HG02588 (cell line): Measurements from ENCODE around the gene TEX13D.

Source experiments
- ATAC-seq: cut with Tn5 transposase; IDR thresholded peaks from one replicate; pipeline ENCODE4 v1.9.1; 2021; ENCODE audit warnings: mild to moderate bottlenecking, moderate library complexity; ENCODE audit not compliant: unreplicated experiment

The TEX13D gene

DNA sequence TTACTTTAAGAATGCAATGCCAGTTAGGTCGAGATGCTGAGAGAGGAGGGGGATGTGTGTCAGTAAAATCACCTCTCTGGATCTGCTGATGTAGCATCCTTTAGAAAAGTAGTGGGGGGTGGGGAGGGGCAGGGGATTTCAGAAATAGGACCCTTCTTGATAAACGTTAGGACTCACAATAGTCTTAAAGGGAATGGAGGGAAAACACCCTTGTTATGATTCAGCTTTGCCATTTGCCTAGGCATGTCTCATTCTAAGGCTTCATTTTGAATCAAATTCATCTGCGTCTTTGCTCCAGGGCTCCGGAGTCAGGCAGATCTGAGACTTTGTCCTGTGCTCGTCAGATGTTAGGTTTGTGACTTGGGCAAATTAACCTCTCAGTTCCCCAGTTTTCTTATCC, 14.8 kb downstream of the TEX13D start:
- no peak for ATAC-seq

DNA sequence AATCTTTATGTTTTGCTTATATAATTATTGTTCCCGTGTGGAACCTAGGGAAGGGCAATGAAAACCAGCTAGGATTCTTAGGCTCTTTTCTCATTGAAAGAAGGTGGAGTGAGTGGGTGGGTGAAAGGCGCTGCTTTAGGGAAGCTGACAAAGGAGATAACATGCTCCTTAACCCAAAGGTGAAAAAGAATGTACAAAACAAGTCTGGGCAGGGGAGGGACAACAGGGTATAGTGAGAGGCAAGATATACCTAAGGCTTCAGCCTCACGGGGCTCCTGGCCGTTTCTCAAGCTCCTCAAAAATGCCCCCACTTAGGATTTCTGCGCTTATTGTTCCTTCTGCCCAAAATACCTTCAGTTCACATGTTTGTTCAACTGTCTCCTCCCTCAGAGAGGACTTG, 15.7 kb downstream of the TEX13D start:
- no peak for ATAC-seq

- ATAC-seq: no peak
Measured at GRCh38 chrX:124348885-124349453, 16.5 kb downstream of the TEX13D start.

- no peak for ATAC-seq
Measured at GRCh38 chrX:124354648-124355047, 22.2 kb downstream of the TEX13D start.

GRCh38 chrX:124358800-124359383, 26.4 kb downstream of the TEX13D start:
- ATAC-seq: no peak

- ATAC-seq: no peak
Measured at GRCh38 chrX:124362072-124362471, 29.6 kb downstream of the TEX13D start.

DNA sequence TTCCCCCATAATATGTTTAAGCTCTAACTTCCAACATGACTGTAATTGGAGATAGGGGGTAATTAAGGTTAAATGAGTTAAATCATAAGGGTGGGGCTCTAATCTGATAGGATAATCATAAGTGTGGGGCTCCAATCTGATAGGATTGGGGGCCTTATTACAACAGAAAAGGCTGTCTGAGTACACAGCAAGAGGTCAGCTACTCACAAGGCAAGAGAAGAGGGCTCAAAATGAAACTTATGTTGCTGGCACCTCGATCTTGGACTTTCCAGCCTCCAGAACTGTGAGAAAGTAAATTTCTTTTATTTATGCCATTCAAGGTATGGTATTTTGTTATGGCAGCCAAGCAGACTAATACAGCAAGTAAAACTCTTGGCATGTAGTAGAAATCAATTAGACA, 30.3 kb downstream of the TEX13D start:
- ATAC-seq: no peak

- ATAC-seq: no peak
Measured at GRCh38 chrX:124369722-124370121, 37.3 kb downstream of the TEX13D start.

GRCh38 chrX:124373348-124373747, 40.9 kb downstream of the TEX13D start:
- no peak for ATAC-seq

GRCh38 chrX:124378643-124379042, 46.2 kb downstream of the TEX13D start:
- ATAC-seq: no peak

DNA sequence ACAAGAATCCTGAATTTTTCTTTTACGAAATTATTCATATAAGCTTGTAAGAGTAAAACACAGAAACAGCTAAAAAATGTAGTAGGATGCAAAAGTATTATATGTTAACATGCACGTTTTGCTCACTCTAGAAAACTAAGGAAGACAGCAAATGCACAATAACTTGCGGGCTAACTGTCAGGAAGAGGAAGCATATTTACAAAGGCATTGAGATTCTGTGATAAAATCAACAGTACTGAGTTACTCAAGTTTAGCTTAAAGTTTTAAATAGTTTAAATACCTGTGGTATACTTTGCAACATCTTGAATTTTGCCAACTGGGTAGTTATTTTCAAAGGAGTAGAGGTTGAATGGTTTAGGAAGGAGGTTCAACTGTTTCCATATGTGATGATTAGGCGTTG, 50.9 kb downstream of the TEX13D start:
- no peak for ATAC-seq

DNA sequence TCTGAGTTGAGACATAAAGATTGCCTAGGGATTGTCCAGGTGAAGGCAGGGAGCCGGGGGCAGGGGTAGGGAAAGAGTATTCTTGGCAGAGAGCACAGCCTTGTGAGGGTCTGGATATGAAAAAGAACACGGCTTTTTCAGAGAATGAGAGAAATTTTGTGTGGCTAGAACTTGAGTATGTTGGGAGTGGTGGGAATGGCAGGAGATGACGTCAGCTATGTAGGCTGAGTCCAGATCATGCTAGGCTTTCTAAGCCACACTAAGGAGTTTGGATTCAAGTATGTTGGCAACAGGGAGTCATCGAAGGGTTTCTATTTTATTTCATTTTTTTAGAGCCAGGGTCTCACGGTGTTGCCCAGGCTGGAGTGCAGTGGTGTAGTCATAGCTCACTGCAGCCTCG, 53.9 kb downstream of the TEX13D start:
- no peak for ATAC-seq
